HG03064 (cell line): ENCODE results near the gene RDM1.
"Not testable (repeated sequence)": the region's sequence is repeated elsewhere in the genome, so short reads cannot be mapped to it uniquely, and the experiment has no call there.

Experiments used
- ATAC-seq: cut with Tn5 transposase; IDR thresholded peaks from one replicate; pipeline ENCODE4 v1.9.1; 2021; ENCODE audit warnings: low read depth; ENCODE audit not compliant: unreplicated experiment

Gene RDM1

GRCh38 chr17:35900708-35901480 lies 29.7 kb downstream of the RDM1 start:
- ATAC-seq, result no peak

GRCh38 chr17:35900280-35900679 lies 30.3 kb downstream of the RDM1 start:
- ATAC-seq, result no peak

GRCh38 chr17:35898283-35899070 lies 32.1 kb downstream of the RDM1 start:
- no peak for ATAC-seq

GRCh38 chr17:35897772-35898171 lies 32.8 kb downstream of the RDM1 start:
- not testable (repeated sequence) for ATAC-seq

GRCh38 chr17:35895636-35896587 lies 34.7 kb downstream of the RDM1 start:
- no peak for ATAC-seq

GRCh38 chr17:35894206-35894605 lies 36.4 kb downstream of the RDM1 start:
- ATAC-seq, result no peak

- no peak for ATAC-seq
Measured at GRCh38 chr17:35893751-35894150, 36.8 kb downstream of the RDM1 start.

- no peak for ATAC-seq
Measured at GRCh38 chr17:35892091-35893035, 38.2 kb downstream of the RDM1 start.

GRCh38 chr17:35891269-35891668 lies 39.3 kb downstream of the RDM1 start:
- no peak for ATAC-seq

- ATAC-seq, result no peak
Measured at GRCh38 chr17:35890774-35891155, 39.8 kb downstream of the RDM1 start.

- ATAC-seq, result no peak
Measured at GRCh38 chr17:35889818-35890773, 40.5 kb downstream of the RDM1 start.

- ATAC-seq, result no peak
Measured at GRCh38 chr17:35889241-35889640, 41.3 kb downstream of the RDM1 start.

- peak; percentile 86 for ATAC-seq
Measured at GRCh38 chr17:35879773-35880654, 50.6 kb downstream of the RDM1 start, which contains the start of gene CCL5. Gene CCL5, minus strand, starts transcription at chr17:35880360.

- no peak for ATAC-seq
Measured at GRCh38 chr17:35878361-35878760, 52.2 kb downstream of the RDM1 start.

- ATAC-seq, result no peak
Measured at GRCh38 chr17:35877345-35878029, 53.1 kb downstream of the RDM1 start.

- ATAC-seq, result no peak
Measured at GRCh38 chr17:35876534-35876933, 54.0 kb downstream of the RDM1 start.

GRCh38 chr17:35875800-35876139 lies 54.8 kb downstream of the RDM1 start:
- no peak for ATAC-seq
